GM21825 (cell line): ENCODE results near the gene LMCD1.

Source experiments
- ATAC-seq: cut with Tn5 transposase; IDR thresholded peaks from one replicate; pipeline ENCODE4 v1.9.1; 2021; ENCODE audit warnings: mild to moderate bottlenecking, moderate library complexity; ENCODE audit not compliant: unreplicated experiment

Gene LMCD1

GRCh38 chr3:8503871-8504610 lies 2.4 kb downstream of the LMCD1 start:
- ATAC-seq = no peak

GRCh38 chr3:8504611-8504973 lies 3.0 kb downstream of the LMCD1 start:
- no peak for ATAC-seq

- no peak for ATAC-seq
Measured at GRCh38 chr3:8505621-8506020, 4.0 kb downstream of the LMCD1 start.

- no peak for ATAC-seq
Measured at GRCh38 chr3:8506571-8507061, 5.0 kb downstream of the LMCD1 start.

GRCh38 chr3:8507496-8507895 lies 5.9 kb downstream of the LMCD1 start:
- no peak for ATAC-seq

- ATAC-seq = no peak
Measured at GRCh38 chr3:8509961-8510360, 8.3 kb downstream of the LMCD1 start.

GRCh38 chr3:8512234-8512633 lies 10.6 kb downstream of the LMCD1 start:
- no peak for ATAC-seq

- ATAC-seq = no peak
Measured at GRCh38 chr3:8516047-8516661, 14.5 kb downstream of the LMCD1 start.

GRCh38 chr3:8516783-8517182 lies 15.2 kb downstream of the LMCD1 start:
- no peak for ATAC-seq

GRCh38 chr3:8517487-8517886 lies 15.9 kb downstream of the LMCD1 start:
- ATAC-seq = no peak

- ATAC-seq = no peak
Measured at GRCh38 chr3:8518138-8518537, 16.5 kb downstream of the LMCD1 start.

GRCh38 chr3:8519156-8519555 lies 17.5 kb downstream of the LMCD1 start:
- no peak for ATAC-seq

- ATAC-seq = no peak
Measured at GRCh38 chr3:8519774-8520448, 18.3 kb downstream of the LMCD1 start.

- no peak for ATAC-seq
Measured at GRCh38 chr3:8520816-8521403, 19.3 kb downstream of the LMCD1 start.

- ATAC-seq = no peak
Measured at GRCh38 chr3:8523041-8523440, 21.4 kb downstream of the LMCD1 start.

GRCh38 chr3:8524249-8524648 lies 22.6 kb downstream of the LMCD1 start:
- no peak for ATAC-seq

GRCh38 chr3:8524656-8525399 lies 23.2 kb downstream of the LMCD1 start:
- ATAC-seq = no peak

GRCh38 chr3:8525893-8526292 lies 24.3 kb downstream of the LMCD1 start:
- ATAC-seq = no peak

GRCh38 chr3:8529181-8529637 lies 27.6 kb downstream of the LMCD1 start:
- no peak for ATAC-seq

GRCh38 chr3:8529738-8530525 lies 28.3 kb downstream of the LMCD1 start:
- no peak for ATAC-seq
